ENCODE results near the gene TCF4.

DNA sequence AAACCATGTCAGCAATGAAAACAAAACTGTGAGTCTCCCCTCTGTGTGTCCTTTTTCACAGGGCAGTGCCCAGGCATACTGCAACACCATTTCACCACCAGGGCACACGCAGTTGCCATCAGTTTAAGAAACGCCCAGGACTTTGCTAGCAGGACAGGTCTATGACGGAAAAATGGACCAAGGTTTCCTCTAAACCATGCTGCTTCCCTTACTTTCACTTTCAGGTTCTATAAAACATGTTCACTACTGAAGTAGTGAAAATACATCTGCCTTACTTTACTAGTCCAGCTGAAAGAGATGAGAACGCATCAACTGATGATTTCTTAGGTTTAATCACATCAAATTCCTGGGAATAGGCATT, 110.5 kb downstream of the TCF4 start:
- TF ChIP-seq, protein P1, sequence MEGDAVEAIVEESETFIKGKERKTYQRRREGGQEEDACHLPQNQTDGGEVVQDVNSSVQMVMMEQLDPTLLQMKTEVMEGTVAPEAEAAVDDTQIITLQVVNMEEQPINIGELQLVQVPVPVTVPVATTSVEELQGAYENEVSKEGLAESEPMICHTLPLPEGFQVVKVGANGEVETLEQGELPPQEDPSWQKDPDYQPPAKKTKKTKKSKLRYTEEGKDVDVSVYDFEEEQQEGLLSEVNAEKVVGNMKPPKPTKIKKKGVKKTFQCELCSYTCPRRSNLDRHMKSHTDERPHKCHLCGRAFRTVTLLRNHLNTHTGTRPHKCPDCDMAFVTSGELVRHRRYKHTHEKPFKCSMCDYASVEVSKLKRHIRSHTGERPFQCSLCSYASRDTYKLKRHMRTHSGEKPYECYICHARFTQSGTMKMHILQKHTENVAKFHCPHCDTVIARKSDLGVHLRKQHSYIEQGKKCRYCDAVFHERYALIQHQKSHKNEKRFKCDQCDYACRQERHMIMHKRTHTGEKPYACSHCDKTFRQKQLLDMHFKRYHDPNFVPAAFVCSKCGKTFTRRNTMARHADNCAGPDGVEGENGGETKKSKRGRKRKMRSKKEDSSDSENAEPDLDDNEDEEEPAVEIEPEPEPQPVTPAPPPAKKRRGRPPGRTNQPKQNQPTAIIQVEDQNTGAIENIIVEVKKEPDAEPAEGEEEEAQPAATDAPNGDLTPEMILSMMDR (IDR thresholded peaks at IDR 0.05), result peak; percentile 20
- no peak for TF ChIP-seq EZH2 (IDR thresholded peaks at IDR 0.05; ENCODE audit: borderline replicate concordance, insufficient read depth, low read depth, low read length, poor library complexity, severe bottlenecking)

Data from B cell (primary cell).